Epithelial cell of esophagus (primary cell): ENCODE results near the gene BOLA3.
"Not testable (repeated sequence)": the region's sequence is repeated elsewhere in the genome, so short reads cannot be mapped to it uniquely, and the experiment has no call there.

ENCODE experiments used
- DNase-seq: peaks from one replicate; pipeline ENCODE4 v3.0.0; 2010; ENCODE audit warnings: low read depth
- H3K4me3 ChIP-seq: 2 replicates; pipeline ENCODE4 v1.5.1; 2011; ENCODE audit warnings: mild to moderate bottlenecking, low read length, control low read depth
- CTCF ChIP-seq: IDR thresholded peaks from 2 replicates; pipeline ENCODE4 v1.5.1; 2011; ENCODE audit warnings: low read depth, mild to moderate bottlenecking, low read length, control low read depth, inconsistent platforms; ENCODE audit not compliant: insufficient read depth; ENCODE audit errors: missing control alignments

BOLA3 gene

DNA sequence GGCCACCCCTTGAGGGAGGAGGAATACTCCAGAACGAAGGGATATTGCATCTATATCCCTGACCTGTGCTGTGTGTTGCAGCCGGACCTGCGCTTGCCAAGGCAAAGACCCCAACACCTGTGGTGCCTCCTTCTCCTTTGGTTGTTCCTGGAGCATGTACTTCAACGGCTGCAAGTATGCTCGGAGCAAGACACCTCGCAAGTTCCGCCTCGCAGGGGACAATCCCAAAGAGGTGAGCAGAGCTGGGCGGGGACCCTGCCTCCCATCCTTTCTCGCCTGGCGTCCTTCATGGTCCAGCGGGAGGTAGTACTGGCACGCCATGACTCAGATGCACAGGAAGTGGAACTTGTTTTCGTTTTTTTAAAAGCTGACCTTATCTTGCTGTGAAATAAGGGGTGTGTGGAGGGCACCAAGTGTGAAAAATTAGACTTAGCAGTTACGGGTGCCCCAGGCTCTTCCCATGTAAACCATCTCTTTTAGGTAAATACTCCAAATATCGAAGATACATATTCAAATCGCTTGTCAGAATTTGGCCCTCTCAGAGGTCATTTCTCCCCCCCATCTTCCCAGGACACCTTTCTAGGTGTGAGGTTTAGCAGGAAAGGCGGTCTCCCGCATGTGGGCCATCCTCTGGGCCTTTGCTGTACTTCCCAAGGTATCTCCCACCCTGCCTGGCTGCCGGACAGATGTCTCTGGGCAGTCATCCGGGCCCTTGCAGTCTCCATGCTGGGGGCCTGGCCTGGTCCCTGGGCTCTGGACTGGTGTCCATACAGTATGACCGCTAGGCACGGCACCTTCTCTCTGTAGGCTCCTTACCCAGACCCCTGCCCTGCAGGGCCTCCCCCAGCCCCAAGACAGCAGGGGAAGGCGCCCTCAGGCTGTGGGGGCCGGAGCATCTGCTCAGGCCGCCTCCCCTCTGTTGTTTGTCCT is 57.6 kb downstream of the BOLA3 start:
- no peak for DNase-seq
- H3K4me3 ChIP-seq = no peak overlapping the region
- TF ChIP-seq CTCF = no peak

- peak; percentile 26 for DNase-seq
- H3K4me3 ChIP-seq = not testable (repeated sequence)
These were observed 59.0 kb downstream of the BOLA3 start for GRCh38 chr2:74088676-74089075.

- no peak for DNase-seq
- no peak overlapping the region for H3K4me3 ChIP-seq
- TF ChIP-seq CTCF = no peak
These were observed 60.0 kb downstream of the BOLA3 start for GRCh38 chr2:74087696-74088095.

DNA sequence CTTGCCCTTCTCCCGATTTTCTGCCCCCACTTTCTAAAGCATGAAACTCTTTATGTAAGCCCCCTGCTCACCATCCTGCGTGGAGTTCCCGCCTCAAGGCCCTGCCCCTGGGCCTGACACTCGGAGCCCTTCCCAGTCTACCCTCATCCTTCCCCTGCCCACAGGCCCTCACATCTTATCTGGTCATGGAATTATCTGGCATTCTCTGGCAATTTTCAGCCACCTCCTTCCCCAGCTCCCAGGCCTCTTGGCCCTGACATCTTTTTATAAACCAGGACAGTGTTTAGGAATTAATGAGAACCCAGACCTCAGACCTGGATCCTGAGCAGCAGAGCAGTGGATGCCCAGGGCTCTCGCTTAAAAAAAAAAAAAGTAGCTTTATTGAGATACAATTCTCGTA is 61.7 kb downstream of the BOLA3 start:
- no peak overlapping the region for H3K4me3 ChIP-seq
- DNase-seq = no peak
- TF ChIP-seq CTCF = no peak
